ENCODE measurements around the gene MAT1A.
"Not testable (repeated sequence)": the region's sequence is repeated elsewhere in the genome, so short reads cannot be mapped to it uniquely, and the experiment has no call there.

MAT1A gene

DNA sequence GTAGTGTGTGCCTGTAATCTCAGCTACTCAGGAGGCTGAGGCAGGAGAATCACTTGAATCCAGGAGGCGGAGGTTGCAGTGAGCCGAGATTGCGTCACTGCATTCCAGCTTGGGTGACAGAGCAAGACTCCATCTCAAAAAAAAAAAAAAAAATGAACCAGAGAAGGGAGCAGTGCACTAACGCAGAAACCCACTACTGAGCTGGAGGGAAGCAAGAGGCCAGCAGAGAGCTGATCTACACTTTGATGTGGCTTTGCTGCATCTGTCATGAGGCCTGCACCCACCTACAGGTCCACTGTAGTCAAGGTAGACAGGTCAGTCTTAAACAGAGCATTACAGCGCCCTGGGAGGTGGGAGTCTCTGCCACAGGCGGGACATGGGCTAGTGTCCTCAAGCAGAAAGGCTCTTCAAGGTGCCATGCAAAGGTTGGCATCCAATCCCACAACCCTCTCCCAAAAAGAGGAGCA, 30.0 kb downstream of the MAT1A start:
- TF ChIP-seq, protein P1, sequence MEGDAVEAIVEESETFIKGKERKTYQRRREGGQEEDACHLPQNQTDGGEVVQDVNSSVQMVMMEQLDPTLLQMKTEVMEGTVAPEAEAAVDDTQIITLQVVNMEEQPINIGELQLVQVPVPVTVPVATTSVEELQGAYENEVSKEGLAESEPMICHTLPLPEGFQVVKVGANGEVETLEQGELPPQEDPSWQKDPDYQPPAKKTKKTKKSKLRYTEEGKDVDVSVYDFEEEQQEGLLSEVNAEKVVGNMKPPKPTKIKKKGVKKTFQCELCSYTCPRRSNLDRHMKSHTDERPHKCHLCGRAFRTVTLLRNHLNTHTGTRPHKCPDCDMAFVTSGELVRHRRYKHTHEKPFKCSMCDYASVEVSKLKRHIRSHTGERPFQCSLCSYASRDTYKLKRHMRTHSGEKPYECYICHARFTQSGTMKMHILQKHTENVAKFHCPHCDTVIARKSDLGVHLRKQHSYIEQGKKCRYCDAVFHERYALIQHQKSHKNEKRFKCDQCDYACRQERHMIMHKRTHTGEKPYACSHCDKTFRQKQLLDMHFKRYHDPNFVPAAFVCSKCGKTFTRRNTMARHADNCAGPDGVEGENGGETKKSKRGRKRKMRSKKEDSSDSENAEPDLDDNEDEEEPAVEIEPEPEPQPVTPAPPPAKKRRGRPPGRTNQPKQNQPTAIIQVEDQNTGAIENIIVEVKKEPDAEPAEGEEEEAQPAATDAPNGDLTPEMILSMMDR (IDR thresholded peaks at IDR 0.05; ENCODE audit: insufficient read depth, low read depth, low read length, missing control alignments), result no peak
- DNase-seq (ENCODE audit: low read depth), result peak; percentile 20

GRCh38 chr10:80256798-80257197, 32.7 kb downstream of the MAT1A start:
- TF ChIP-seq, protein P1 (IDR thresholded peaks at IDR 0.05; ENCODE audit: insufficient read depth, low read depth, low read length, missing control alignments), result peak; percentile 52
- not testable (repeated sequence) for H3K4me3 ChIP-seq (ENCODE audit: low read length)
- DNase-seq (ENCODE audit: low read depth), result peak; percentile 24

More for the DNA sequence above, 30.0 kb downstream of the MAT1A start:
- H3K4me3 ChIP-seq (ENCODE audit: low read length), result no peak overlapping the region

- not testable (repeated sequence) for H3K4me3 ChIP-seq (ENCODE audit: low read length); DNase-seq (ENCODE audit: low read depth)
Observed at GRCh38 chr10:80254726-80255125, 34.7 kb downstream of the MAT1A start.

DNA sequence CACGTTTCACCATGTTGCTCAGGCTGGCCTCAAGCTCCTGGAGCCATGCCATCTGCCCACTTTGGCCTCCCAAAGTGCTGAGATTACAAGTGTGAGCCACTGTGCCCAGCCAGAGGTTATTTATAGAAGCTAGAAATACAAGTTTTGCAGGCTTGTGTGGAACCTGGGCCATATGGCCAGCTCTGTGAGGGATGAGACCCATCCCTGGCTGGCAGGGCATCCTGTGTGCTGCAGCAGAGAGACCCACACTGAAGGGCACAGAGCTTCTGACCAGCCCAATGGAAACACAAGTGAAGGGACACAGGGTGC, 35.5 kb downstream of the MAT1A start:
- H3K4me3 ChIP-seq (ENCODE audit: low read length), result not testable (repeated sequence)
- peak; percentile 33 for DNase-seq (ENCODE audit: low read depth)

DNA sequence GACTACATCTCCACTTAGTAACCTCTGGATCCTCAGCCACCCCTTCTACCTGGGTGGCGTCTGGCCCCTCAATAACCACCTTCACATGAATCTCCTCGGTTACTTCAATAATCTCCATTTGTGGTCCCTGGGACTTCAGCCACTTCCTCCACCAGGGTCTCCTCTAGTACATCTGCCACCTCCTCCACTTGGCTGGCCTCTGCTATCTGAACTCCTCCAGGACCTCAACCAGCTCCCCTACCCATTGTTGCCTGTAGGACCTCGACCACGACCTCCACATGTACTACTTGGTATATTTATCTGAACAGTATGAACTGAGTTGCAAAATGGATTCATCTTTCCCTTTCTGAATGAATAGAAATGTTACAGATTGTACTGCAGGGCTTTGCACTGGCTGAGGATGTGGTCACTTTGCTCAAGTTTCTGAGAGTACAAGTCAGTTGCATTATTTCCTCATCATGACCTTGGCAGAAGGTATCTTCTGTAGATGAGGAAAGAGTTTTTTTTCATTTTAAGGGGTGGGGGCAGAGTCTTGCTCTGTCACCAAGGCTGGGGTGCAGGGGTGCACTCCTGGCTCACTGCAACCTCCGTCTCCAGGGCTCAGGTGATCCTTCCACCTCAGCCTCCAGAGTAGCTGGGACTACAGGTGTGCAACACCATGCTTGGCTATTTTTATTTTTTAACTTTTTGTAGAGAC, 36.0 kb downstream of the MAT1A start:
- H3K4me3 ChIP-seq (ENCODE audit: low read length), result no peak overlapping the region
- no peak for DNase-seq (ENCODE audit: low read depth)
- TF ChIP-seq, protein P1 (IDR thresholded peaks at IDR 0.05; ENCODE audit: insufficient read depth, low read depth, low read length, missing control alignments), result no peak

DNA sequence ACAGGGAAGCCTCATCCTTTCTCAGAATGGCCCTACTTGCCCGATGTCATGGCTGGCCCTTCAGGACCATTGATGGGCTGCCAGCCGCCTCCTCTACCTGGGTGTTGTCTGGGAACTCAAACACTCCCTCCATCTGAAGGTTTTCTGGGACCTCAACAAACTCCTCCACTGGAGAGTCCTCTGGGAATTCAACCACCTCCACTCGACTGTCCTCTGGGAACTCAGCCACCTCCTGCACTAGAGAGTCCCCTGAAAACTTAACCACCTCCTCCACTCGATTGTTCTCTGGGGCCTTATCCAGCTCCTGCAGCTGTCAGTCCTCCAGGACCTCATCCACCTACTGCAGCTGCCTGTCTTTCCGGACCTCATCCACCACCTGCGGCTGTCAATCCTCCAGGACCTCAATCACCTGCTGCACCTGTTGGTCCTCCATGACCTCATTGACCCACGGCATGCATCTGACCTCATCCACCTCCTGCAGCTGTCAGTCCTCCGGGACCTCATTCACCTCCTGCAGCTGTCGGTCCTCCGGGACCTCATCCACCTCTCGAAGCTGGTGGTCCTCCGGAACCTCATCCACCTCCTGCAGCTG, 37.1 kb downstream of the MAT1A start:
- DNase-seq (ENCODE audit: low read depth), result no peak
- TF ChIP-seq, protein P1 (IDR thresholded peaks at IDR 0.05; ENCODE audit: insufficient read depth, low read depth, low read length, missing control alignments), result no peak
- no peak overlapping the region for H3K4me3 ChIP-seq (ENCODE audit: low read length)

GRCh38 chr10:80251703-80252280, 37.7 kb downstream of the MAT1A start:
- DNase-seq (ENCODE audit: low read depth), result peak; percentile 58
- not testable (repeated sequence) for H3K4me3 ChIP-seq (ENCODE audit: low read length)

DNA sequence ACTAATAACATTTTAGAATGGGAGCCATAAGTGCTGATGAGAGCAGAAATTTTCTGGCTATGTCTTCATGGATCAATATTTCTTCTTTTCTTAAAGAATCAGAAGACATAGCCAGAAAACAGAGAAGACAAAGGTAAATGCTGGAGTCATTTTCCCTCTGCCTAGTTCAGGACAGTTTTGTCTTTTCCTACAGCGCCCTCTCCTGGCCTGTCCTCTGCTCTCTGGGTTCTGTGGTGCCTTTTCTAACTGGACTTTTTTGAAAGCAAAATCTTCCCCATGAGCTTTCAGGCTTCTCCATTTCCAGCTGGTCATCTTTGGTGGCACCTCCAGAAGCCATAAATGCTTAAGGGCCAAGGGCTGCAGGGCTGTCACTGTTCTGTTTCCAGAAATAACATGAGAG, 39.1 kb downstream of the MAT1A start:
- DNase-seq (ENCODE audit: low read depth); H3K4me3 ChIP-seq (ENCODE audit: low read length): not testable (repeated sequence)

DNA sequence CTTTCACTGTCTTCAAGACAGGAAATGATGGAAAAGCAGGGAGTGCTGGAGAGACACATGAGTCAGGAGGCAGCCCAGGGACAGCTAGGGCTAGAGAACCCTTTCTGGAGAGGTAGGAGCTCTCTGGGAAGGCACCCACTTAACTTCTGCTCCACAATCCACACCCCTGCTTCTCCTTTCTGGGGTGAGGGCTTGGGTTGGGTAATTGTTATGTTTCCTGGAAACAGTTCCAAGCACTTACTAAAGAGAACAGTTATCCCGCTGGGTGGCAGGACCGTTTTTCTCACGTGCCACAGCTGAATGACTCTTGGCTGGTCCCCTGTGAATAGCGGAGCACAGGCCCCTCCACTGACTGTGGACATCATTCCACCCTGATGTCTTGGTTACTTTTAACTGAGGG, 39.6 kb downstream of the MAT1A start:
- H3K4me3 ChIP-seq (ENCODE audit: low read length); DNase-seq (ENCODE audit: low read depth): not testable (repeated sequence)

DNA sequence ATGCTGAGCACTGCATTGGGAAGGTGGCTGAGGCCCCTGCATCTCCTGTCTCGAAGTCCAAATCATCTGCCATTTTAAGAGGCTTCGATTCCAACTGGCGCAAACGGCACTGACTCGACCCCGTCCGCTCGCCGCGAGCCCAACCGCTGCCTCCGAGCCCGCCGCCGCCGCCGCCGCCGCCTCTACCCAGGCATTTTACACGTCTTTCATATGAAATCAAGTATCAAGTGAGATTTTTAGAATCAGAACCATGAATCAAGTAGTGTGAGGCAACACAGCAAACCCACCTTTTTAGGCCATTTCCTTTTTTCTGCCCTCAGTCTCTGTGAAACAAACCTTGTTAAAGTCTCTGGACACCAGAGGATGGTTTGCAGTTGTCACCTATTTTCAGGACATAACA, 41.8 kb downstream of the MAT1A start:
- not testable (repeated sequence) for H3K4me3 ChIP-seq (ENCODE audit: low read length); DNase-seq (ENCODE audit: low read depth)

- not testable (repeated sequence) for H3K4me3 ChIP-seq (ENCODE audit: low read length); DNase-seq (ENCODE audit: low read depth)
Observed at GRCh38 chr10:80244371-80244770, 45.1 kb downstream of the MAT1A start.

- not testable (repeated sequence) for DNase-seq (ENCODE audit: low read depth)
Observed at GRCh38 chr10:80242341-80242740, 47.1 kb downstream of the MAT1A start.

DNA sequence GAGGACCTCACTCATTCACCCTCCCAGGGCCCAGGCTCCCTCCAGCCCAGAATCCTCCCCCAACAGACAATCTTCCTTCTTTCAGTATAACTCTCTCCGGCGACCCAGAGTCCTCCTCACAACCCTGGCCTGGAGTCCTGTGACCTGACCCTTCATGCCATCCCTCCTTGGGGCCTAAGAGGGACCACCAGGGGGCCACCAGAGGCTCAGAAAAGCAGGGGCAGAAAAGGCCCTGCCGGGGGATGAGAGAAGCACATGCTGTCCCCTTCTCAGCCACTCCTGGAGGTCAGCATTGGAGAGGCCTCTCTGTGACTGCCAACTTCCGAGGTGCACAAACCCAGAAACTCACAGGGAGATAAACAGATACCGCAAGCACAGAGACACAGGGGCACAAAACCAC, 53.0 kb downstream of the MAT1A start:
- not testable (repeated sequence) for H3K4me3 ChIP-seq (ENCODE audit: low read length); DNase-seq (ENCODE audit: low read depth)

More at GRCh38 chr10:80242341-80242740, 47.1 kb downstream of the MAT1A start:
- not testable (repeated sequence) for H3K4me3 ChIP-seq (ENCODE audit: low read length)

Data from epithelial cell of esophagus (primary cell).